GM12891 (cell line): ENCODE data around the gene RPL27.
A peak's percentile ranks its signal among the peaks of the same experiment; 100 is the strongest.

Experiments
- DNase-seq: peaks from one replicate; pipeline ENCODE4 v3.0.0; 2011; ENCODE audit warnings: low spot score; ENCODE audit not compliant: insufficient read length
- FAIRE-seq: peaks from 2 replicates; lab custom pipeline; 2011; peaks lifted over from hg19 to GRCh38; lab: Jason Lieb, UNC
- PAX5 ChIP-seq: IDR thresholded peaks from 2 replicates; pipeline ENCODE4 v1.6.1; 2011; ENCODE audit warnings: low read length, moderate library complexity, mild to moderate bottlenecking; ENCODE audit not compliant: insufficient read depth, severe bottlenecking
- POLR2A ChIP-seq: IDR thresholded peaks from 2 replicates; pipeline ENCODE4 v1.6.1; 2011; ENCODE audit warnings: low read depth, low read length, control low read depth
- POLR2AphosphoS5 ChIP-seq: IDR thresholded peaks from 2 replicates; pipeline ENCODE4 v1.6.1; 2011; ENCODE audit warnings: low read depth, low read length, control low read depth
- POU2F2 ChIP-seq: IDR thresholded peaks from 2 replicates; pipeline ENCODE4 v1.6.1; 2011; ENCODE audit warnings: low read depth, mild to moderate bottlenecking, control low read depth, low read length, moderate library complexity
- SPI1 ChIP-seq: IDR thresholded peaks from 2 replicates; pipeline ENCODE4 v1.6.1; 2011; ENCODE audit warnings: low read depth, low read length, control low read depth
- TAF1 ChIP-seq: IDR thresholded peaks from 2 replicates; pipeline ENCODE4 v1.6.1; 2011; ENCODE audit warnings: low read depth, low read length, control low read depth

The RPL27 gene

GRCh38 chr17:43020789-43021740, 22.8 kb downstream of the RPL27 start:
- TF ChIP-seq POLR2A (no peak), SPI1 (no peak), PAX5 (no peak), POU2F2 (no peak), POLR2AphosphoS5 (no peak), TAF1 (no peak)
- DNase-seq (no peak), FAIRE-seq (peak; percentile 51)

GRCh38 chr17:43021741-43022512, 23.7 kb downstream of the RPL27 start, which contains the start of gene VAT1:
Gene VAT1, minus strand, starts transcription at chr17:43022385. Its CDS starts 63 bp downstream, at chr17:43022322.
- DNase-seq, result peak; percentile 68
- peak; percentile 93 for FAIRE-seq
- TF ChIP-seq PAX5 (no peak), SPI1 (no peak), POU2F2 (no peak), POLR2AphosphoS5 (no peak), POLR2A (no peak)

GRCh38 chr17:43024407-43025289, 26.4 kb downstream of the RPL27 start, which contains the start of gene RND2:
Gene RND2, plus strand, starts transcription at chr17:43025231. Its CDS starts 117 bp downstream, at chr17:43025348.
- FAIRE-seq (peak; percentile 89), DNase-seq (peak; percentile 91)
- no peak for TF ChIP-seq PAX5
- TF ChIP-seq POLR2AphosphoS5, result no peak
- no peak for TF ChIP-seq TAF1

- FAIRE-seq (no peak), DNase-seq (no peak)
- TF ChIP-seq POU2F2 (no peak), PAX5 (no peak), POLR2A (no peak), SPI1 (no peak), POLR2AphosphoS5 (no peak), TAF1 (no peak)
Observed at GRCh38 chr17:43025290-43025657, 27.1 kb downstream of the RPL27 start.

DNA sequence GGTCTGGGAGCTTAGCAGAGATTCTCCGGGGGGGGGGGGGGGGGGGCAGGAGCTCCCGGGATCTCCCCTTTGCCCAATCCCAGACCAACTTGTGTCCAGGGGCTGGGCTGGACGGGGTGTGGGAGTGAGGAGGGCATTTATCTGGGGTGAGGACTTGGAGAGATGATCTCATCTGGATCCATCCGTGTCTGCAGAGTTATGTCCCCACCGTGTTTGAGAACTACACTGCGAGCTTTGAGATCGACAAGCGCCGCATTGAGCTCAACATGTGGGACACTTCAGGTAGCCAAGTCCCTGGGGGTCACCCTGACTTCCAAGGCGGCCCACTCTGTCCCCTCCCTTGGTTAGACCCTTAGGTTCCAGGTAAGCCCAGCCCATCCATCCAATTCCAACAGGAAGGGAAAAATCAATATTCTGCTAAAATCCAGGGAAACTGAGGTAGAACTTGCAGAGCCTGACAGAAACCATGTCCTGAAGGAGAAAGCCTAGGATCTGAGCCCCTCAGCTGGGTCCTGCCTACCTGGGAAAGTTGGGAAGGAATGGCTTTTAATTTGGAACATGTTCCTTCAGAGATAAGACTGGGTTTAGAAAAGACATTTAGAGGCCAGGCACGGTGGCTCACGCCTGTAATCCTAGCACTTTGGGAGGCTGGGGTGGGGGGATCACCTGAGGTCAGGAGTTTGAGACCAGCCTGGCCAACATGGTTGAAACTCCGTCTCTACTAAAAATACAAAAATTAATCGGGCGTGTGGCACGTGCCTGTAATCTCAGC, 27.7 kb downstream of the RPL27 start:
- TF ChIP-seq POU2F2 (no peak), POLR2A (no peak), PAX5 (no peak), SPI1 (no peak), TAF1 (no peak), POLR2AphosphoS5 (no peak)
- DNase-seq (no peak), FAIRE-seq (no peak)

GRCh38 chr17:43026595-43026994, 28.4 kb downstream of the RPL27 start:
- no peak for TF ChIP-seq POU2F2
- no peak for TF ChIP-seq TAF1
- TF ChIP-seq PAX5, result no peak
- no peak for TF ChIP-seq POLR2A
- TF ChIP-seq POLR2AphosphoS5, result no peak
- no peak for TF ChIP-seq SPI1
- no peak for FAIRE-seq
- DNase-seq, result no peak

- no peak for DNase-seq
- FAIRE-seq, result no peak
- TF ChIP-seq SPI1, result no peak
- no peak for TF ChIP-seq POLR2AphosphoS5
- no peak for TF ChIP-seq POU2F2
- no peak for TF ChIP-seq TAF1
- TF ChIP-seq POLR2A, result no peak
- TF ChIP-seq PAX5, result no peak
Observed at GRCh38 chr17:43027091-43028032, 29.1 kb downstream of the RPL27 start.
